Measurements from ENCODE around the gene TMEM242. TPM values are rescaled to one million over a fixed set of nuclear protein-coding genes. Genes with fewer than 3 reads are reported as not detected.

TMEM242 gene
- total and polyA plus RNA-seq, 2 of the 13 experiments (the other 11 are each of a cell fraction or from before 2014, with no cell fraction given), result 5.6 to 11.1 TPM

DNA sequence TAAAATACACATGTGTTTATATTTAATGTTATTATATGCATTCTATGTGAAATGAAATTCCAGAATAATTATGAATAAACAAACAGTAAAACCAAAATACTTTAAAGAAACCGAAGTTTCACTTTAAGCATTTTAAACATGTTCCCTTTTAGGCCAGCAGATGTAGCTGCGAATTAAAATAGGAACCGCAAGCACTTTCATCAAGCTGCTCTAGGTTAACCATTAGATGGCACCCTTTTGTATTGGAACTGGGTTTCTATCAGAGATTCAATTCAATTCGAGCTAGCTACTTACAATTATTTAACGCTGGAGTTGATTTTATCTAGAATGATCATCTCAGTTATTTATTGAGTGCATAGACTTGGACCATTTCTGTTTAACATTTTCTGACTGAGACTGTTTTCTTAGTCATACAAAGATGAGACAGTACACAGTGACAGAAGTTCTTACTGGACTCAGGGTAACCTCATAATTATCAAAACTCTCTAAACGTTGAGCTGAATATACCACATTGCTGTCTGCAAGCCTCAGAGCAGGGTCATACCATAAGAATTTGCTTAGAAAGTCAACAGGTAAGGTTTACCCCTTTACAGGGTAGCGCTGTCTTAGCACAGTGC, 8.5 kb downstream of the TMEM242 start:
- FAIRE-seq, result no peak
- TF ChIP-seq MEF2D (CRISPR knock-in tag; IDR thresholded peaks at IDR 0.05), result 0 out of 2 replicates have a peak, but pooled peaks have one; percentile 21
- no peak for TF ChIP-seq KMT2B (CRISPR knock-in tag; IDR thresholded peaks at IDR 0.05)
- TF ChIP-seq, protein P1, sequence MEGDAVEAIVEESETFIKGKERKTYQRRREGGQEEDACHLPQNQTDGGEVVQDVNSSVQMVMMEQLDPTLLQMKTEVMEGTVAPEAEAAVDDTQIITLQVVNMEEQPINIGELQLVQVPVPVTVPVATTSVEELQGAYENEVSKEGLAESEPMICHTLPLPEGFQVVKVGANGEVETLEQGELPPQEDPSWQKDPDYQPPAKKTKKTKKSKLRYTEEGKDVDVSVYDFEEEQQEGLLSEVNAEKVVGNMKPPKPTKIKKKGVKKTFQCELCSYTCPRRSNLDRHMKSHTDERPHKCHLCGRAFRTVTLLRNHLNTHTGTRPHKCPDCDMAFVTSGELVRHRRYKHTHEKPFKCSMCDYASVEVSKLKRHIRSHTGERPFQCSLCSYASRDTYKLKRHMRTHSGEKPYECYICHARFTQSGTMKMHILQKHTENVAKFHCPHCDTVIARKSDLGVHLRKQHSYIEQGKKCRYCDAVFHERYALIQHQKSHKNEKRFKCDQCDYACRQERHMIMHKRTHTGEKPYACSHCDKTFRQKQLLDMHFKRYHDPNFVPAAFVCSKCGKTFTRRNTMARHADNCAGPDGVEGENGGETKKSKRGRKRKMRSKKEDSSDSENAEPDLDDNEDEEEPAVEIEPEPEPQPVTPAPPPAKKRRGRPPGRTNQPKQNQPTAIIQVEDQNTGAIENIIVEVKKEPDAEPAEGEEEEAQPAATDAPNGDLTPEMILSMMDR (CRISPR knock-in tag; IDR thresholded peaks at IDR 0.05), result peak; percentile 83
- no peak for TF ChIP-seq SYNCRIP (IDR thresholded peaks at IDR 0.05; ENCODE audit: insufficient read depth, low read depth, low read length)
- no peak for TF ChIP-seq STAT5B (CRISPR knock-in tag; IDR thresholded peaks at IDR 0.05)
- TF ChIP-seq ZNF652 (CRISPR knock-in tag; IDR thresholded peaks at IDR 0.05; ENCODE audit: borderline replicate concordance, low read depth), result peak; percentile 85; the same call in 1 of the 2 replicates
- peak; percentile 77 for TF ChIP-seq MIXL1 (CRISPR knock-in tag; IDR thresholded peaks at IDR 0.05)
- TF ChIP-seq NPAS2 (CRISPR knock-in tag; IDR thresholded peaks at IDR 0.05; ENCODE audit: borderline replicate concordance), result no peak
- no peak for TF ChIP-seq RCOR2 (CRISPR knock-in tag; IDR thresholded peaks at IDR 0.05)
- 0 out of 2 replicates have a peak, but pooled peaks have one; percentile 24 for TF ChIP-seq GATAD1 (CRISPR knock-in tag; IDR thresholded peaks at IDR 0.05)
- no peak for TF ChIP-seq DNMT1 (CRISPR knock-in tag; IDR thresholded peaks at IDR 0.05)
- TF ChIP-seq, protein P2, sequence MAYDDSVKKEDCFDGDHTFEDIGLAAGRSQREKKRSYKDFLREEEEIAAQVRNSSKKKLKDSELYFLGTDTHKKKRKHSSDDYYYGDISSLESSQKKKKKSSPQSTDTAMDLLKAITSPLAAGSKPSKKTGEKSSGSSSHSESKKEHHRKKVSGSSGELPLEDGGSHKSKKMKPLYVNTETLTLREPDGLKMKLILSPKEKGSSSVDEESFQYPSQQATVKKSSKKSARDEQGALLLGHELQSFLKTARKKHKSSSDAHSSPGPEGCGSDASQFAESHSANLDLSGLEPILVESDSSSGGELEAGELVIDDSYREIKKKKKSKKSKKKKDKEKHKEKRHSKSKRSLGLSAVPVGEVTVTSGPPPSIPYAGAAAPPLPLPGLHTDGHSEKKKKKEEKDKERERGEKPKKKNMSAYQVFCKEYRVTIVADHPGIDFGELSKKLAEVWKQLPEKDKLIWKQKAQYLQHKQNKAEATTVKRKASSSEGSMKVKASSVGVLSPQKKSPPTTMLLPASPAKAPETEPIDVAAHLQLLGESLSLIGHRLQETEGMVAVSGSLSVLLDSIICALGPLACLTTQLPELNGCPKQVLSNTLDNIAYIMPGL (CRISPR knock-in tag; IDR thresholded peaks at IDR 0.05; ENCODE audit: borderline replicate concordance in 1 of 2, low read depth in 1 of 2), result peak in 1 of 2 experiments; percentile 81; a peak in 1 of 4 replicates
- TF ChIP-seq ZNF317 (CRISPR knock-in tag; IDR thresholded peaks at IDR 0.05), result no peak
- TF ChIP-seq MYNN (CRISPR knock-in tag; IDR thresholded peaks at IDR 0.05; ENCODE audit: low read depth), result no peak
- TF ChIP-seq ASH2L (IDR thresholded peaks at IDR 0.05; ENCODE audit: insufficient read length, low read depth, low read length), result no peak
- TF ChIP-seq ZNF383 (CRISPR knock-in tag; IDR thresholded peaks at IDR 0.05; ENCODE audit: borderline replicate concordance), result 0 out of 2 replicates have a peak, but pooled peaks have one; percentile 41
- peak; percentile 28; the same call in 1 of the 2 replicates for TF ChIP-seq MED1 (CRISPR knock-in tag; IDR thresholded peaks at IDR 0.05)
- TF ChIP-seq ZNF263 (CRISPR knock-in tag; IDR thresholded peaks at IDR 0.05), result no peak
- no peak for TF ChIP-seq ONECUT2 (CRISPR knock-in tag; IDR thresholded peaks at IDR 0.05)
- TF ChIP-seq SMYD3 (CRISPR knock-in tag; IDR thresholded peaks at IDR 0.05), result peak; percentile 45; the same call in 1 of the 2 replicates

More for the DNA sequence above, 8.5 kb downstream of the TMEM242 start:
- CTCF ChIA-PET (ENCODE audit: low intra/inter-chr PET ratio, low total read pairs), result interaction anchor here (0.9 to 3.3 kb wide), 8 partner anchors 9 to 442 kb away, joined by 3 to 60 read pairs (median 8); partner anchors contain the start of gene TMEM242
- H3K4me3 ChIP-seq (replicated peaks in 1 of 3; ENCODE audit: insufficient read depth in 1 of 3, low read depth in 2 of 3, low read length in 3 of 3), result no peak overlapping the region
- H3K4me2 ChIP-seq (ENCODE audit: low read depth, low read length), result no peak overlapping the region
- H3K9ac ChIP-seq (ENCODE audit: insufficient read depth, low read depth, low read length), result no peak overlapping the region
- H3K27ac ChIP-seq (ENCODE audit: extremely low read length, insufficient read depth, low read length), result no peak overlapping the region
- H4K20me1 ChIP-seq (ENCODE audit: insufficient read depth, low read length), result no peaks in the 10 kb centered on the region
- BruUV-seq (replicated peaks), result no TSS peak
- no peaks in the 10 kb centered on the region for H3K27me3 ChIP-seq (ENCODE audit: control insufficient read depth in 1 of 2, insufficient read depth in 2 of 2, low read length in 2 of 2)
- peaks cover 25 to 66% of the 10 kb centered on the region in 2 experiments for H3K36me3 ChIP-seq (replicated peaks in 1 of 2; ENCODE audit: control insufficient read depth in 1 of 2, insufficient read depth in 2 of 2, low read length in 2 of 2)
- POLR2A ChIA-PET, result interaction anchor here (0.7 to 1.5 kb wide), 2 partner anchors 9 to 216 kb away, joined by 3 to 22 read pairs; partner anchors contain the start of gene TMEM242
- DNase-seq (ENCODE audit: low spot score) (peak; percentile 76), ATAC-seq (peak; percentile 87)
- no peaks in the 10 kb centered on the region for H3K79me2 ChIP-seq (ENCODE audit: insufficient read depth, low read length)
- H3K4me1 ChIP-seq (ENCODE audit: insufficient read depth, low read length), result peaks cover 8% of the 10 kb centered on the region; the same call in 1 of the 2 replicates
- H3K9me3 ChIP-seq (ENCODE audit: low read length), result no peaks in the 10 kb centered on the region
- in situ Hi-C loops (cut with HindIII; ENCODE audit: extremely low pct_ligation_motif_present, low pct_unique_long_range_greater_than_20kb), result loop anchor here (10.0 kb wide), 1 partner anchor 350 kb away; no protein-coding TSS in a partner anchor
- 22% methylated on average over 7 of the region's 7 CpGs for WGBS (ENCODE audit: low lambda C conversion rate)
- H2AFZ ChIP-seq (ENCODE audit: low read length), result no peak overlapping the region
- intact Hi-C loops (cut with micrococcal nuclease; ENCODE audit: unreplicated experiment), result loop anchor here (1.0 to 2.0 kb wide), 4 partner anchors 20 to 352 kb away; partner anchors contain the start of gene ZDHHC14
